HEK293 (cell line): ENCODE data around the gene BID.

Experiments used
- GLIS2 ChIP-seq: fragments of 450-650 bp; formaldehyde crosslinking; IDR thresholded peaks from 2 replicates; pipeline ENCODE4 v1.5.1; 2016; ENCODE audit warnings: missing biosample characterization, missing genetic modification characterization
- SP2 ChIP-seq: fragments of 450-650 bp; formaldehyde crosslinking; IDR thresholded peaks from 2 replicates; pipeline ENCODE4 v1.5.1; 2016; ENCODE audit warnings: missing biosample characterization, missing genetic modification characterization
- ZBTB7A ChIP-seq: fragments of 450-650 bp; formaldehyde crosslinking; IDR thresholded peaks from 2 replicates; pipeline ENCODE4 v1.5.1; 2016; ENCODE audit warnings: low read depth, missing biosample characterization, missing genetic modification characterization
- ZNF211 ChIP-seq: fragments of 450-650 bp; formaldehyde crosslinking; IDR thresholded peaks from 2 replicates; pipeline ENCODE4 v1.5.1; 2016; ENCODE audit warnings: low read depth, missing biosample characterization, missing genetic modification characterization
- ZNF324 ChIP-seq: fragments of 450-650 bp; formaldehyde crosslinking; IDR thresholded peaks from 2 replicates; pipeline ENCODE4 v1.5.1; 2016; ENCODE audit warnings: missing biosample characterization, missing genetic modification characterization
- ZNF529 ChIP-seq: fragments of 450-650 bp; formaldehyde crosslinking; IDR thresholded peaks from 2 replicates; pipeline ENCODE4 v1.5.1; 2017; ENCODE audit warnings: missing genetic modification characterization, missing biosample characterization; ENCODE audit not compliant: insufficient replicate concordance
- ZNF555 ChIP-seq: fragments of 450-650 bp; formaldehyde crosslinking; conservative IDR thresholded peaks from 2 replicates; pipeline ENCODE4 v1.5.1; 2017; ENCODE audit warnings: missing biosample characterization, mild to moderate bottlenecking, missing genetic modification characterization, inconsistent platforms
- ZNF747 ChIP-seq: fragments of 450-650 bp; formaldehyde crosslinking; IDR thresholded peaks from 2 replicates; pipeline ENCODE4 v1.5.1; 2016; ENCODE audit warnings: missing biosample characterization, missing genetic modification characterization
- TF ChIP-seq, protein P1 (sequence below): fragments of 450-650 bp; formaldehyde crosslinking; IDR thresholded peaks from 2 replicates; pipeline ENCODE4 v1.5.1; 2016; ENCODE audit warnings: missing biosample characterization, missing genetic modification characterization
- TF ChIP-seq, protein P2 (sequence below): fragments of 450-650 bp; formaldehyde crosslinking; IDR thresholded peaks from 2 replicates; pipeline ENCODE4 v1.5.1; 2016; ENCODE audit warnings: missing biosample characterization, missing genetic modification characterization

DNA sequence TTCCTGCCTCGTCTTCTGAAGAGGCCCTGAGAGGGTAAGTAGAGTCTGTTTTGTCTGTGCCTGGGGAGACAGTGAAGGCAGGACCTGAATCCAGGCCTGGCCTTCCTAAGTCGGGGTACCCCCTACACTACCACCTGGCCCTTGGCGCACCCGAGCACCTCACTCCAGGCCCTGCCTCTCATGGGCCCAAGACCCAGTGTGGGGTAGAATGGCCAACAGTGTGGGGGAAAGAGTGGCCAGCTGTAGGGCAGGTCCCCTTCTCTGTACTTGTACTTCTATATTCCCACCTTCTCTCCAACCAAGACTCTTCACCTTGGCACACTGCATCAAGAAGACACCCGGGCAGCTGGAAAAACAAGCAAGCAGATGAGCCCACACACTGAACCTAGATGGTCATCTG, 22.4 kb upstream of the BID start:
- TF ChIP-seq ZNF555 (tag by site-specific recombination) (no peak), ZBTB7A (no peak), ZNF324 (tag by site-specific recombination) (no peak), SP2 (tag by site-specific recombination) (no peak), ZNF747 (no peak), ZNF529 (tag by site-specific recombination) (no peak), GLIS2 (tag by site-specific recombination) (no peak), ZNF211 (tag by site-specific recombination) (no peak)
- TF ChIP-seq, protein P1, sequence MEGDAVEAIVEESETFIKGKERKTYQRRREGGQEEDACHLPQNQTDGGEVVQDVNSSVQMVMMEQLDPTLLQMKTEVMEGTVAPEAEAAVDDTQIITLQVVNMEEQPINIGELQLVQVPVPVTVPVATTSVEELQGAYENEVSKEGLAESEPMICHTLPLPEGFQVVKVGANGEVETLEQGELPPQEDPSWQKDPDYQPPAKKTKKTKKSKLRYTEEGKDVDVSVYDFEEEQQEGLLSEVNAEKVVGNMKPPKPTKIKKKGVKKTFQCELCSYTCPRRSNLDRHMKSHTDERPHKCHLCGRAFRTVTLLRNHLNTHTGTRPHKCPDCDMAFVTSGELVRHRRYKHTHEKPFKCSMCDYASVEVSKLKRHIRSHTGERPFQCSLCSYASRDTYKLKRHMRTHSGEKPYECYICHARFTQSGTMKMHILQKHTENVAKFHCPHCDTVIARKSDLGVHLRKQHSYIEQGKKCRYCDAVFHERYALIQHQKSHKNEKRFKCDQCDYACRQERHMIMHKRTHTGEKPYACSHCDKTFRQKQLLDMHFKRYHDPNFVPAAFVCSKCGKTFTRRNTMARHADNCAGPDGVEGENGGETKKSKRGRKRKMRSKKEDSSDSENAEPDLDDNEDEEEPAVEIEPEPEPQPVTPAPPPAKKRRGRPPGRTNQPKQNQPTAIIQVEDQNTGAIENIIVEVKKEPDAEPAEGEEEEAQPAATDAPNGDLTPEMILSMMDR, result no peak
- TF ChIP-seq, protein P2, sequence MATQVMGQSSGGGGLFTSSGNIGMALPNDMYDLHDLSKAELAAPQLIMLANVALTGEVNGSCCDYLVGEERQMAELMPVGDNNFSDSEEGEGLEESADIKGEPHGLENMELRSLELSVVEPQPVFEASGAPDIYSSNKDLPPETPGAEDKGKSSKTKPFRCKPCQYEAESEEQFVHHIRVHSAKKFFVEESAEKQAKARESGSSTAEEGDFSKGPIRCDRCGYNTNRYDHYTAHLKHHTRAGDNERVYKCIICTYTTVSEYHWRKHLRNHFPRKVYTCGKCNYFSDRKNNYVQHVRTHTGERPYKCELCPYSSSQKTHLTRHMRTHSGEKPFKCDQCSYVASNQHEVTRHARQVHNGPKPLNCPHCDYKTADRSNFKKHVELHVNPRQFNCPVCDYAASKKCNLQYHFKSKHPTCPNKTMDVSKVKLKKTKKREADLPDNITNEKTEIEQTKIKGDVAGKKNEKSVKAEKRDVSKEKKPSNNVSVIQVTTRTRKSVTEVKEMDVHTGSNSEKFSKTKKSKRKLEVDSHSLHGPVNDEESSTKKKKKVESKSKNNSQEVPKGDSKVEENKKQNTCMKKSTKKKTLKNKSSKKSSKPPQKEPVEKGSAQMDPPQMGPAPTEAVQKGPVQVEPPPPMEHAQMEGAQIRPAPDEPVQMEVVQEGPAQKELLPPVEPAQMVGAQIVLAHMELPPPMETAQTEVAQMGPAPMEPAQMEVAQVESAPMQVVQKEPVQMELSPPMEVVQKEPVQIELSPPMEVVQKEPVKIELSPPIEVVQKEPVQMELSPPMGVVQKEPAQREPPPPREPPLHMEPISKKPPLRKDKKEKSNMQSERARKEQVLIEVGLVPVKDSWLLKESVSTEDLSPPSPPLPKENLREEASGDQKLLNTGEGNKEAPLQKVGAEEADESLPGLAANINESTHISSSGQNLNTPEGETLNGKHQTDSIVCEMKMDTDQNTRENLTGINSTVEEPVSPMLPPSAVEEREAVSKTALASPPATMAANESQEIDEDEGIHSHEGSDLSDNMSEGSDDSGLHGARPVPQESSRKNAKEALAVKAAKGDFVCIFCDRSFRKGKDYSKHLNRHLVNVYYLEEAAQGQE (tag by site-specific recombination), result no peak
